ENCODE data around the gene IFRD1. TPM values are rescaled to one million over a fixed set of nuclear protein-coding genes. Genes with fewer than 3 reads are reported as not detected.

Gene IFRD1
- total RNA-seq, 8 experiments from 2014 or later, result 57.3 to 118 (median 88.9) TPM

GRCh38 chr7:112476390-112477052 lies 26.3 kb downstream of the IFRD1 start:
- ATAC-seq (replicated peaks in 6 of 8), result no peak
- in situ Hi-C loops (cut with MboI; ENCODE audit: low pct_unique_long_range_greater_than_20kb in 2 of 9, low sequenced_read_pairs in 9 of 9, unreplicated experiment in 9 of 9), result no loop called here
- Histone ChIP-seq H3K4me1 (replicated peaks in 1 of 2) (no peaks in the 10 kb centered on the region), H3K27ac (no peak overlapping the region), H3K4me3 (no peak overlapping the region)
- 63 to 100% (median 96%) methylated on average over 1 to 8 of the region's 8 CpGs for WGBS, 10 experiments

- Histone ChIP-seq H3K4me3 (no peak overlapping the region), H3K27ac (no peak overlapping the region), H3K4me1 (replicated peaks in 1 of 2) (no peaks in the 10 kb centered on the region)
- ATAC-seq (replicated peaks in 6 of 8), result peak in 1 of 8 experiments; percentile 12
- in situ Hi-C loops (cut with MboI; ENCODE audit: low pct_unique_long_range_greater_than_20kb in 2 of 9, low sequenced_read_pairs in 9 of 9, unreplicated experiment in 9 of 9), result no loop called here
- WGBS, 10 experiments, result 0 to 100% (median 77%) methylated on average over 1 to 2 of the region's 2 CpGs
Measured at GRCh38 chr7:112481121-112481736, 31.0 kb downstream of the IFRD1 start.

GRCh38 chr7:112481833-112482670 lies 31.8 kb downstream of the IFRD1 start:
- H3K4me3 ChIP-seq, result no peak overlapping the region
- no peak overlapping the region for H3K27ac ChIP-seq
- WGBS, 10 experiments, result 0 to 100% (median 54%) methylated on average over 1 to 3 of the region's 3 CpGs
- peak; percentile 29 to 77 (median 61) for ATAC-seq (replicated peaks in 6 of 8)
- in situ Hi-C loops (cut with MboI; ENCODE audit: low pct_unique_long_range_greater_than_20kb in 2 of 9, low sequenced_read_pairs in 9 of 9, unreplicated experiment in 9 of 9), result no loop called here
- no peaks in the 10 kb centered on the region for H3K4me1 ChIP-seq (replicated peaks in 1 of 2)

GRCh38 chr7:112484671-112485167 lies 34.5 kb downstream of the IFRD1 start:
- H3K4me1 ChIP-seq (replicated peaks in 1 of 2), result no peaks in the 10 kb centered on the region
- ATAC-seq (replicated peaks in 6 of 8), result peak in 5 of 8 experiments; percentile 37 to 72 (median 56)
- 0 to 100% (median 60%) methylated on average over 1 to 4 of the region's 4 CpGs; no CpG with 5 or more reads in 5 of the 10 experiments for WGBS, 10 experiments
- H3K27ac ChIP-seq, result no peak overlapping the region
- no peak overlapping the region for H3K4me3 ChIP-seq
- in situ Hi-C loops (cut with MboI; ENCODE audit: low pct_unique_long_range_greater_than_20kb in 2 of 9, low sequenced_read_pairs in 9 of 9, unreplicated experiment in 9 of 9), result no loop called here

GRCh38 chr7:112485766-112486165 lies 35.5 kb downstream of the IFRD1 start:
- Histone ChIP-seq H3K4me1 (replicated peaks in 1 of 2) (no peaks in the 10 kb centered on the region), H3K4me3 (no peak overlapping the region), H3K27ac (no peak overlapping the region)
- in situ Hi-C loops (cut with MboI; ENCODE audit: low pct_unique_long_range_greater_than_20kb in 2 of 9, low sequenced_read_pairs in 9 of 9, unreplicated experiment in 9 of 9), result no loop called here
- 21 to 96% (median 65%) methylated on average over 1 to 5 of the region's 5 CpGs; no CpG with 5 or more reads in 2 of the 10 experiments for WGBS, 10 experiments
- ATAC-seq (replicated peaks in 6 of 8), result no peak

GRCh38 chr7:112487457-112488263 lies 37.4 kb downstream of the IFRD1 start:
- WGBS, 10 experiments, result 56 to 100% (median 86%) methylated on average over 1 to 6 of the region's 8 CpGs; no CpG with 5 or more reads in 1 of the 10 experiments
- Histone ChIP-seq H3K4me3 (no peak overlapping the region), H3K27ac (no peak overlapping the region), H3K4me1 (replicated peaks in 1 of 2) (no peaks in the 10 kb centered on the region)
- ATAC-seq (replicated peaks in 6 of 8), result peak in 1 of 8 experiments; percentile 6
- in situ Hi-C loops (cut with MboI; ENCODE audit: low pct_unique_long_range_greater_than_20kb in 2 of 9, low sequenced_read_pairs in 9 of 9, unreplicated experiment in 9 of 9), result no loop called here

GRCh38 chr7:112488264-112488552 lies 37.9 kb downstream of the IFRD1 start:
- no peak overlapping the region for H3K27ac ChIP-seq
- WGBS, 10 experiments, result 20 to 100% (median 80%) methylated on average over 1 to 4 of the region's 4 CpGs; no CpG with 5 or more reads in 3 of the 10 experiments
- ATAC-seq (replicated peaks in 6 of 8), result no peak
- H3K4me3 ChIP-seq, result no peak overlapping the region
- in situ Hi-C loops (cut with MboI; ENCODE audit: low pct_unique_long_range_greater_than_20kb in 2 of 9, low sequenced_read_pairs in 9 of 9, unreplicated experiment in 9 of 9), result no loop called here
- no peaks in the 10 kb centered on the region for H3K4me1 ChIP-seq (replicated peaks in 1 of 2)

GRCh38 chr7:112492186-112492585 lies 41.9 kb downstream of the IFRD1 start:
- 67 to 100% (median 89%) methylated on average over 1 of the region's 2 CpGs; no CpG with 5 or more reads in 7 of the 10 experiments for WGBS, 10 experiments
- no peak for ATAC-seq (replicated peaks in 6 of 8)

GRCh38 chr7:112494656-112495055 lies 44.4 kb downstream of the IFRD1 start:
- no peak overlapping the region for H3K4me3 ChIP-seq
- in situ Hi-C loops (cut with MboI; ENCODE audit: low pct_unique_long_range_greater_than_20kb in 2 of 9, low sequenced_read_pairs in 9 of 9, unreplicated experiment in 9 of 9), result no loop called here
- WGBS, 10 experiments, result 11 to 89% (median 72%) methylated on average over 1 to 2 of the region's 2 CpGs; no CpG with 5 or more reads in 2 of the 10 experiments
- no peak overlapping the region for H3K27ac ChIP-seq
- H3K4me1 ChIP-seq (replicated peaks in 1 of 2), result no peaks in the 10 kb centered on the region
- no peak for ATAC-seq (replicated peaks in 6 of 8)

More at GRCh38 chr7:112492186-112492585, 41.9 kb downstream of the IFRD1 start:
- H3K27ac ChIP-seq, result no peak overlapping the region
- no peaks in the 10 kb centered on the region for H3K4me1 ChIP-seq (replicated peaks in 1 of 2)
- no peak overlapping the region for H3K4me3 ChIP-seq
- in situ Hi-C loops (cut with MboI; ENCODE audit: low pct_unique_long_range_greater_than_20kb in 2 of 9, low sequenced_read_pairs in 9 of 9, unreplicated experiment in 9 of 9), result no loop called here

GRCh38 chr7:112495156-112495788 lies 45.0 kb downstream of the IFRD1 start:
- in situ Hi-C loops (cut with MboI; ENCODE audit: low pct_unique_long_range_greater_than_20kb in 2 of 9, low sequenced_read_pairs in 9 of 9, unreplicated experiment in 9 of 9), result no loop called here
- Histone ChIP-seq H3K27ac (no peak overlapping the region), H3K4me3 (no peak overlapping the region), H3K4me1 (replicated peaks in 1 of 2) (no peaks in the 10 kb centered on the region)
- 14 to 94% (median 53%) methylated on average over 1 to 2 of the region's 2 CpGs; no CpG with 5 or more reads in 1 of the 10 experiments for WGBS, 10 experiments
- ATAC-seq (replicated peaks in 6 of 8), result peak in 2 of 8 experiments; percentile 12 to 41

GRCh38 chr7:112495810-112496462 lies 45.7 kb downstream of the IFRD1 start:
- Histone ChIP-seq H3K4me3 (no peak overlapping the region), H3K4me1 (replicated peaks in 1 of 2) (no peaks in the 10 kb centered on the region), H3K27ac (no peak overlapping the region)
- WGBS, 10 experiments, result 19 to 78% (median 46%) methylated on average over 2 to 6 of the region's 6 CpGs
- in situ Hi-C loops (cut with MboI; ENCODE audit: low pct_unique_long_range_greater_than_20kb in 2 of 9, low sequenced_read_pairs in 9 of 9, unreplicated experiment in 9 of 9), result no loop called here
- ATAC-seq (replicated peaks in 6 of 8), result peak in 6 of 8 experiments; percentile 40 to 92 (median 88)

- no peak overlapping the region for H3K27ac ChIP-seq
- in situ Hi-C loops (cut with MboI; ENCODE audit: low pct_unique_long_range_greater_than_20kb in 2 of 9, low sequenced_read_pairs in 9 of 9, unreplicated experiment in 9 of 9), result no loop called here
- H3K4me3 ChIP-seq, result no peak overlapping the region
- no peak for ATAC-seq (replicated peaks in 6 of 8)
- peaks cover 4 to 7% of the 10 kb centered on the region in 2 donors for H3K4me1 ChIP-seq (replicated peaks in 1 of 2)
- 17 to 83% (median 35%) methylated on average over 1 to 2 of the region's 2 CpGs for WGBS, 10 experiments
Measured at GRCh38 chr7:112497481-112497880, 47.2 kb downstream of the IFRD1 start.
